GM18907 (cell line): ENCODE results near the gene ASB3.
"Not testable (repeated sequence)": the region's sequence is repeated elsewhere in the genome, so short reads cannot be mapped to it uniquely, and the experiment has no call there.

Source experiments
- ATAC-seq: cut with Tn5 transposase; IDR thresholded peaks from one replicate; pipeline ENCODE4 v1.9.1; 2021; ENCODE audit warnings: mild to moderate bottlenecking, moderate library complexity; ENCODE audit not compliant: unreplicated experiment

The ASB3 gene

GRCh38 chr2:53658474-53658873 lies 128.3 kb downstream of the ASB3 start:
- ATAC-seq, result not testable (repeated sequence)

- no peak for ATAC-seq
These were observed 131.5 kb downstream of the ASB3 start for GRCh38 chr2:53655256-53655655.

DNA sequence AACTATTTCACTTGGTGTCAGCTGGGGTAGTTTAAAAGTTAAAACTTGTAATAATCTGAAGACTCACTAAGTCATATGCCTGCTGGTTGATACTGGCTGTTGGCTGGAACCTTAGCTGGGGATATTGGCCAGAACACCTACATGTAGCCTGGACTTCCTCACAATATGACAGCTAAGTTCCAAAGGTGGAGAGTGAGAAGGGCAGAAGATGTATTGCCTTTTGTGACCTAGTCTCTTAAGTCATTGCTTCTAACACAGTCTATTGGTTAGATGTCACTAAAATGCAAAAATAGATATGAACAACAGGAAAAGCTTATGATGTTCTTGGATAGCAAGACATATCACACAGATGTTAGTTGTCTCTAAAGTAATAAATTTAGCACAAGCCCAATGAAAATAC lies 132.4 kb downstream of the ASB3 start:
- no peak for ATAC-seq

- no peak for ATAC-seq
These were observed 134.6 kb downstream of the ASB3 start for GRCh38 chr2:53652131-53652530.

GRCh38 chr2:53646788-53647187 lies 140.0 kb downstream of the ASB3 start:
- ATAC-seq, result no peak

DNA sequence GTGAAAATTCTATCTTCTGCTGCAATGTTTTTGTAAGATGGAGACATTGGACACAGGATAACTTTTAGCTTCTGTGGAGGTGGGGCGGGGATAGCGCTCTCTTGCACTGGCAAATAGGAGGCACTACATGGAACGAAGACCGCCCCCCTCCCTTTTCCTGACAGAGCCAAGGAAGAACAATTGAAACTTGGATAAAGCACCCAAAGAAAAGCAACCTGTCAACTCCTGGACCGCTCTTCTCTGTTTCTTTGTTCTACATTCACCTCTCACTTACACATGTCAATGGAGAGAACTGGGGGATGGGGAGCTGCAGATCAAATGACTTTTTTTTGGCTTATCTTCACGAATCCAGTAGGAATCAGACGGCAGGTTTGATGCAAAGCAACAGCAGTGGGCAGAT lies 145.5 kb downstream of the ASB3 start:
- no peak for ATAC-seq

- no peak for ATAC-seq
These were observed 146.3 kb downstream of the ASB3 start for GRCh38 chr2:53640466-53640865.

- no peak for ATAC-seq
These were observed 150.2 kb downstream of the ASB3 start for GRCh38 chr2:53636596-53636995.

DNA sequence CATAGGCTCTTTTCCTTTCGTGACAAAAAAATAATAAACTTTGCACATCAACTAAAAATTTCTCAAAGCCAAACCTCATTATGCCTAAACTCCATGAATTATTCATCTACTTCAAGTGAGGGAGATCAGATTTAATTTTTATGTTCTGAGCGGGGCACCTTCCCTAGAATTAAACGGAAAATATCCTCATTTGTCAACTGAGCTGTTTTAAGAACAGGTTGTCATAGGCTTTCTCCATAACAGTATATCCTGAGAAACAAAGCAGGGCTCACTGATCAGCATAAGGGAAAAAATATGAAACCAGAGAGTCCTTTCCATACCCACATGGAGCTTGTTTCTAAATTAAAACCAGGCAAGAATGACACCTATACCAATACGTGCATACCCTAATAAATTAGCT lies 150.6 kb downstream of the ASB3 start:
- ATAC-seq, result no peak

DNA sequence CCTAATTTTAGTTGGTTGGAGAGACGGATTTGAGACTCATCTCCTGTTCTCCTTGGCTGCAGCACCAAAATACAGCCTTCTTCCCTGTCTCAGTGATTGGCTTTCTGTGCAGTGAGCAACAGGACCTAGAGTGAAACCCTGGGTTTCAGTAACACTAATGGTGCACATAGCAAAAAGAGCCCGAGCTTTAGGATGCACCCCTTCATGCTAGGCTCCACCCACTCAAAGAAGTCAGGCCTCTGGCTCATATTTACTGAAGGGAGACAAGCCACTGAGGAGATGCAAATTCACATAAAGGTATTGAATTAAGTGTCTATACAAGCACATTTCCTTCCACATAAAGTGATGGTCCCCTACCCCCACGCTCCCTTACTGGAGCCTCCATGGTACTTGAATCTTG lies 151.1 kb downstream of the ASB3 start:
- ATAC-seq, result no peak

DNA sequence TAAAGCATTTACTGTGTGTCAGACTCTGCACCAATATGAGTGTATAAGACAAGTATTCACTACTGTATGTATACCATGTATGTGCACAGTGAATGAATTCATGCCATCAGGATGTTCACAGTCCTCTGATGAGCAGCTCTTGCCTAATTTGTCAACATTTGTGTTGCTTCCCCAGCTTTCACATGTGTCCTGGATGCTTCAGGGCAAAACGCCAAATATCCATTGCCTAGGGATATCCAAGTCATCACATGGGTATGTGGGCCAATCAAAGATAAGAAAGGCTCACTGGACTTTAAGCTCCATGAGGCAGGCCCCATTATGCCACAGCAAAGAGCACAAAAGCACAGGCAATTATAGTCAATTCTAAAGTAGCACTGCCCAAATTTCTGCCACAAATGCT lies 153.3 kb downstream of the ASB3 start:
- ATAC-seq, result no peak

DNA sequence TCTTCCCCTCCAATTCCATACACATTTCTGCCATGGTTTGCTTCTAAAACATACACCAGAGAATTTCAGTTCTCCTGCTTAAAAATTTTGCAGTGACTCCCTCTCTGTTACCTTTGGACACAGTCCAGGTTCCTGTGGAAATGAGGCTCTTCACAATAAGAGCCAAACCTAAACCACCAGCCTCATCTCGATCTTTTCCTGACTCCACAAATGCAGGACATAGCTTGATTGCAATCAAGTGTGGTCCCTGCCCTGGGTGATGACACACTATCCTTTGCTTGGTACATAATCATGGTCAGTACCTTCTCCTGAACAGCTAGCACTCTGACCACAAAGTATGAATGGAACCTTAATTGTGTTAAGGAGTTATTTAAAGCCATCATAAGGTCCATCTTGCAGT lies 154.0 kb downstream of the ASB3 start:
- no peak for ATAC-seq

GRCh38 chr2:53632126-53632460 lies 154.7 kb downstream of the ASB3 start:
- no peak for ATAC-seq

GRCh38 chr2:53631313-53632125 lies 155.2 kb downstream of the ASB3 start:
- ATAC-seq, result no peak

DNA sequence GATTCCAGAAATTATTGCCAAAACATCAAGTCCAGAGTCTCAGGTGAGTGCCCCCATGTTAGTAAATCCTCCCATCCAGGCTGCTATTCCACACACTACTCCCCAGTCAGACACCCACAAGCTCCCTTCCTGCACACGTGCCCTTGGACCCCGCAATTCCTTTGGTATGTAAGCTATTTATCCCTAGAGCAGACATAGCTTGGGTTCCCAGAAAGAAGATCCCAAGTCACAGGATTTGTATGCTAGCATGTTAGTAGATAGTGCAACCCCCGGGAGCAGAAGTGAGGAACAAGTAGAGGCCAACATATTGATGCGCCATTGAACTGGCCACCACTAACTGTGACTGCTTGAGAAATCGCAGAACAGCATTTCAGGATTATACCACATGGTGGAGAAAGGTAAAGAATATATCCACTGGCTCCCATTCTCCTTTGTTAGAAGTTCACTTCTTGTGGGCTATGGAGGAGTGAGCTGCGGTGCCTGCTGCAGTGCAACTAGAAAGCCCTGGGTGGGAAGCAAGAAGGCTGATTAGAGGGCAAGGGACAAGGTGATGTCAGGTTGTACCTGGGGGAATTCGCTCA lies 156.6 kb downstream of the ASB3 start:
- no peak for ATAC-seq

DNA sequence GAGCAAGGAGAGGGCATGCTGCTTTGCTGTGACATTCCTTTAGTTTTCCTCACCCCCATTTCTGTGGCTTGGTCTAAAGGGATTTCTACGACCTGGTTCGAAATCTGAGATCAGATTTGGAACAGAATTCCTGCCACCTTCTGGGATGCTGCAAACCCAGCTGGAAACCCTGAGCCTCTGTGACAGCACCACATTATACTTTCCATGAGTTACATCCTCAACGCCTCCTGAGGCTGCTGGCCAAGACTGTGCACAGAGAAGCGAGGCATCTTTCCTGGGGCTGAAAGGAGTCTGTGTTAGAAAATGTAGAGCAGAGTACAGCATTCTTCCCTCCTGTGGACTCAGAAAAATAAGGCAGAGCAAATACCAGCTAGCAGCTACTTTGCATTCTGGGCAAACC lies 157.3 kb downstream of the ASB3 start:
- no peak for ATAC-seq

DNA sequence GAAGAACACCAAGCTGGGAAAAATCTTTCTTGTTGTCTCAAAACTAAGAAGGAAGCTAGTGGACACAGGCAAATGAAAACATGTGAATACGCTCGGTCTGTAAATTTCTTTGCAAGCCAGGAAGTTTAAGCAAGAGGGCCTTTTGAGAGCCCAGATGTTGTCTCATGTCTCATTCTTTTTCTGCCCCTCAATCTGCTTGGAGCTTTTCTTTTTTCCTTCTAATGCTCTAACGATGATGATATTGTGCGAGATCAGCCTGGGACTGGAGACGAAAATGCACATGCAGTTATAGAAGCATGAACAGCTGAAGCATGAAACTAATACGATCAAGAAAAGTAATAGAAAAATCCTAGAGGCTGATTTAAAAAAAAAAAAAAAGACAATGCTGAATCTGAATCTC lies 157.8 kb downstream of the ASB3 start:
- no peak for ATAC-seq

DNA sequence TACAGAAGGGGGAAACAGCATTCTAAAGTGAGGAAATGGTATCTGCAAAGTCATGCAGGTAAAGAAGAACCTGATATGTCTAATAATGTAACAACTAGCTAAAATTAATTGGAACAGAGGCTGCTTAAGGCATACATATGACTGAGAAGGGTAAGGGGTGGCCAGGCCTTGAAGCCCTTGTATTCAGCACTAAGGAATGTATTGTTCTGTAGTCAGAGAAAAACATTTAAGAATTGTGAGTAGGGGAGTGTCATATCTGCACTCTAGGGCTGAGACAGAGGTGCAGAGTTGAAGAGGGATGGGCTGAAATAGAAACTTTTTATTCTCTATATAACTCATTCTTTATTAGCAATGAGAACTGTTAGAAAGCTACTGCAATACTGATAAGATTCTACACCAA lies 164.6 kb downstream of the ASB3 start:
- ATAC-seq, result no peak

DNA sequence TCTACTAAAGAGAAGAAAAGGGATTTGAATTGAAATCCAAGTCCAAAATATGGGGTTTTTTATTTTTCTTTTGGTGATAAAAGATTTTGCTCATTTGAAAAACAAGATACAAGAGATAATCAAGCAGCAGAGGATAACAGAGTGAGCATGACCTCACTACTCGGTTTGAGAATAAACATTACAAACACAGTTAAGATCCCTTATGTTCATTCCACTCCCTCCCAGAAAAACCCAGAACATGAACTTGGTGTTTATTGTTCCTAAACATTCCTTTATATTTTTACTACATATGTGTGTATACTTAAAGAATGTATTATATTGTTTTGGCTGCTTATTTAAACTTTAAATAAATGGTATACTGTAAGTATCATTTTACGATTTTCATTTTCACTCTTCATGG lies 165.8 kb downstream of the ASB3 start:
- ATAC-seq, result no peak
